Gastroesophageal sphincter (tissue), 4 donors: ENCODE data around the gene ZNF664. TPM values are rescaled to one million over a fixed set of nuclear protein-coding genes. Genes with fewer than 3 reads are reported as not detected.

Experiments
- ATAC-seq: fragments of 150-250 bp; one replicate; pipeline ENCODE4 v1.9.1; 2016; ENCODE audit warnings: mild to moderate bottlenecking, moderate library complexity
- H3K27ac ChIP-seq, 4 donors: fragments of 200-600 bp; sonication (generic) in 3 of 4; 1 replicate in 3 of 4; 2 replicates in 1 of 4; pipeline ENCODE4 v1.5.1; 2016 to 2019
- H3K27me3 ChIP-seq: fragments of 200-600 bp; sonication (generic); one replicate; pipeline ENCODE4 v1.5.1; 2019
- H3K36me3 ChIP-seq, 2 donors: fragments of 200-600 bp; sonication (generic); one replicate each; pipeline ENCODE4 v1.5.1; 2019; ENCODE audit warnings: control low read depth in 1 of 2
- H3K4me1 ChIP-seq, 3 donors: fragments of 200-600 bp; sonication (generic); 1 replicate in 2 of 3; 2 replicates in 1 of 3; pipeline ENCODE4 v1.5.1; 2016 to 2019; ENCODE audit warnings: control low read depth in 2 of 3
- H3K4me3 ChIP-seq, 2 donors: fragments of 200-600 bp; sonication (generic); one replicate each; pipeline ENCODE4 v1.5.1; 2019; ENCODE audit warnings: mild to moderate bottlenecking in 1 of 2, moderate library complexity in 1 of 2
- H3K9me3 ChIP-seq, 3 donors: fragments of 200-600 bp; sonication (generic); one replicate each; pipeline ENCODE4 v1.5.1; 2017 to 2019; ENCODE audit warnings: control low read depth in 2 of 3
- CTCF ChIP-seq, 4 experiments: fragments of 200-600 bp in 2 of 4; fragments of 450-650 bp in 2 of 4; sonication (generic) in 1 of 4; IDR thresholded peaks; one replicate each; pipeline ENCODE4 v1.5.1; 2017 to 2019; ENCODE audit warnings: antibody characterized with exemption in 4 of 4, mild to moderate bottlenecking in 2 of 4, moderate library complexity in 2 of 4
- EP300 ChIP-seq: sonication (generic); formaldehyde crosslinking; IDR thresholded peaks from one replicate; pipeline ENCODE4 v1.6.1; 2017; ENCODE audit warnings: antibody characterized with exemption, mild to moderate bottlenecking
- POLR2A ChIP-seq, 2 donors: fragments of 450-650 bp; IDR thresholded peaks; one replicate each; pipeline ENCODE4 v1.6.1; 2017; ENCODE audit warnings: antibody characterized with exemption in 2 of 2, mild to moderate bottlenecking in 2 of 2, moderate library complexity in 1 of 2
- POLR2AphosphoS5 ChIP-seq: sonication (generic); formaldehyde crosslinking; IDR thresholded peaks from one replicate; pipeline ENCODE4 v1.6.1; 2017; ENCODE audit warnings: antibody characterized with exemption
- WGBS, 2 donors: methylation state at CpG; one replicate each; pipeline ENCODE4 v1.1.5; 2018; ENCODE audit warnings: low coverage in 1 of 2; 5-methylcytosine and 5-hydroxymethylcytosine counted together
- total RNA-seq, 4 donors: library from RNA; depleted of rRNA; stranded (reverse); fragments of >200 nt; gene quantifications; one replicate each; pipeline ENCODE4 v1.1.0, GENCODE V29; 2016

Gene ZNF664
- total RNA-seq, 4 donors from 2014 or later: 58.7 to 95.5 (median 78.2) TPM

- peaks cover 0 to 51% of the 10 kb centered on the region in 2 donors for H3K36me3 ChIP-seq
- TF ChIP-seq POLR2AphosphoS5: no peak
- TF ChIP-seq EP300: no peak
- no peak for TF ChIP-seq CTCF (IDR thresholded peaks at IDR 0.05)
- no peak for TF ChIP-seq POLR2A (IDR thresholded peaks at IDR 0.05)
- no peak for ATAC-seq
- no peaks in the 10 kb centered on the region for H3K4me1 ChIP-seq
- H3K9me3 ChIP-seq: no peaks in the 10 kb centered on the region
- WGBS, 2 donors: 60 to 100% methylated on average over 1 of the region's 11 CpGs
- no peak overlapping the region for H3K27ac ChIP-seq
- H3K27me3 ChIP-seq: no peaks in the 10 kb centered on the region
- no peak overlapping the region for H3K4me3 ChIP-seq
Measured at GRCh38 chr12:123934016-123934620, 38.9 kb upstream of the ZNF664 start.

GRCh38 chr12:123934829-123935228 is 38.2 kb upstream of the ZNF664 start:
- Histone ChIP-seq H3K27ac (no peak overlapping the region), H3K9me3 (no peaks in the 10 kb centered on the region), H3K4me1 (no peaks in the 10 kb centered on the region), H3K36me3 (peaks cover 0 to 58% of the 10 kb centered on the region in 2 donors), H3K27me3 (no peaks in the 10 kb centered on the region), H3K4me3 (no peak overlapping the region)
- WGBS, 2 donors: no CpG with 5 or more reads among the region's 9 CpGs
- TF ChIP-seq POLR2A (IDR thresholded peaks at IDR 0.05) (no peak), EP300 (no peak), CTCF (IDR thresholded peaks at IDR 0.05) (no peak), POLR2AphosphoS5 (no peak)
- ATAC-seq: no peak

- Histone ChIP-seq H3K4me3 (no peak overlapping the region), H3K4me1 (no peaks in the 10 kb centered on the region), H3K27me3 (no peaks in the 10 kb centered on the region), H3K9me3 (no peaks in the 10 kb centered on the region), H3K36me3 (peaks cover 0 to 70% of the 10 kb centered on the region in 2 donors), H3K27ac (no peak overlapping the region)
- ATAC-seq: no peak
- TF ChIP-seq POLR2A (IDR thresholded peaks at IDR 0.05) (no peak), EP300 (no peak), CTCF (IDR thresholded peaks at IDR 0.05) (no peak), POLR2AphosphoS5 (no peak)
- 89 to 95% methylated on average over 3 of the region's 7 CpGs for WGBS, 2 donors
Measured at GRCh38 chr12:123935956-123936355, 37.1 kb upstream of the ZNF664 start.

GRCh38 chr12:123936471-123936870 is 36.5 kb upstream of the ZNF664 start:
- H3K36me3 ChIP-seq: peaks cover 0 to 75% of the 10 kb centered on the region in 2 donors
- TF ChIP-seq EP300: no peak
- ATAC-seq: no peak

GRCh38 chr12:123936956-123937706 is 35.9 kb upstream of the ZNF664 start:
- 80 to 88% methylated on average over 4 to 19 of the region's 46 CpGs for WGBS, 2 donors
- peaks cover 0 to 81% of the 10 kb centered on the region in 2 donors for H3K36me3 ChIP-seq
- no peaks in the 10 kb centered on the region for H3K27me3 ChIP-seq
- no peak for ATAC-seq
- H3K4me3 ChIP-seq: no peak overlapping the region
- H3K27ac ChIP-seq: no peak overlapping the region
- no peaks in the 10 kb centered on the region for H3K4me1 ChIP-seq
- TF ChIP-seq POLR2AphosphoS5: no peak
- TF ChIP-seq EP300: no peak
- no peak for TF ChIP-seq POLR2A (IDR thresholded peaks at IDR 0.05)
- TF ChIP-seq CTCF (IDR thresholded peaks at IDR 0.05): no peak
- H3K9me3 ChIP-seq: no peaks in the 10 kb centered on the region

More at GRCh38 chr12:123936471-123936870, 36.5 kb upstream of the ZNF664 start:
- no peaks in the 10 kb centered on the region for H3K9me3 ChIP-seq
- no peak overlapping the region for H3K4me3 ChIP-seq
- H3K4me1 ChIP-seq: no peaks in the 10 kb centered on the region
- H3K27ac ChIP-seq: no peak overlapping the region
- 84 to 89% methylated on average over 3 to 18 of the region's 18 CpGs for WGBS, 2 donors
- H3K27me3 ChIP-seq: no peaks in the 10 kb centered on the region
